ENCODE results near the gene MYLK3. TPM values are rescaled to one million over a fixed set of nuclear protein-coding genes. Genes with fewer than 3 reads are reported as not detected.

The MYLK3 gene
- total RNA-seq, 2 experiments from 2014 or later: 0.97 to 2.3 TPM

DNA sequence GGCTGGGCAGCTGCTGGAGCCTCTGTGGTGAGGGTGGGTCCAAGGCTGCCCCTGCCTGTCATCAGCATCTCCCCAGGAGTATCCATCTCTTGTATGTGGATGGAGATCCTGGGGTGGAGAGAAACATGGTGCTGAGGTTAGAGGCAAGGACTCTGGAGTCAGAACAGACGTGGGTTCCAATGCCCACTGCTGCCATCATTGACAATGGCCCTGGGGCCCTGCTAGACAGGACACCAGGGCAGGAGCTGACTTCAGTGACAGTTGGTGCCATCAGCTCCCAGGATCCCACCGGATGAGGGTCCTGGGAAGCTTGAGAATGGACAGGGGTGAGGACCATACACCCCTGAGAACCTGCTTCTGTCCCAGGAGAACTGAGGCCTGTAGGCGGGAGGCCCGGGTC lies 15.6 kb downstream of the MYLK3 start:
- TF ChIP-seq, protein P1, sequence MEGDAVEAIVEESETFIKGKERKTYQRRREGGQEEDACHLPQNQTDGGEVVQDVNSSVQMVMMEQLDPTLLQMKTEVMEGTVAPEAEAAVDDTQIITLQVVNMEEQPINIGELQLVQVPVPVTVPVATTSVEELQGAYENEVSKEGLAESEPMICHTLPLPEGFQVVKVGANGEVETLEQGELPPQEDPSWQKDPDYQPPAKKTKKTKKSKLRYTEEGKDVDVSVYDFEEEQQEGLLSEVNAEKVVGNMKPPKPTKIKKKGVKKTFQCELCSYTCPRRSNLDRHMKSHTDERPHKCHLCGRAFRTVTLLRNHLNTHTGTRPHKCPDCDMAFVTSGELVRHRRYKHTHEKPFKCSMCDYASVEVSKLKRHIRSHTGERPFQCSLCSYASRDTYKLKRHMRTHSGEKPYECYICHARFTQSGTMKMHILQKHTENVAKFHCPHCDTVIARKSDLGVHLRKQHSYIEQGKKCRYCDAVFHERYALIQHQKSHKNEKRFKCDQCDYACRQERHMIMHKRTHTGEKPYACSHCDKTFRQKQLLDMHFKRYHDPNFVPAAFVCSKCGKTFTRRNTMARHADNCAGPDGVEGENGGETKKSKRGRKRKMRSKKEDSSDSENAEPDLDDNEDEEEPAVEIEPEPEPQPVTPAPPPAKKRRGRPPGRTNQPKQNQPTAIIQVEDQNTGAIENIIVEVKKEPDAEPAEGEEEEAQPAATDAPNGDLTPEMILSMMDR (conservative IDR thresholded peaks at IDR 0.05; ENCODE audit: low read length): no peak
- no peak for TF ChIP-seq EZH2phosphoT487 (IDR thresholded peaks at IDR 0.05; ENCODE audit: borderline replicate concordance, low read depth, low read length)
- Histone ChIP-seq H2AFZ (ENCODE audit: low read length) (no peak overlapping the region), H3K4me1 (ENCODE audit: insufficient read depth, low read length, poor library complexity, severe bottlenecking) (no peaks in the 10 kb centered on the region), H3K9me3 (ENCODE audit: low read length) (no peaks in the 10 kb centered on the region), H4K20me1 (ENCODE audit: insufficient read depth, low read length) (no peaks in the 10 kb centered on the region), H3K4me3 (ENCODE audit: low read depth, low read length, poor library complexity, severe bottlenecking) (no peak overlapping the region), H3K36me3 (ENCODE audit: insufficient read depth, low read length) (no peaks in the 10 kb centered on the region), H3K4me2 (ENCODE audit: low read length) (no peak overlapping the region), H3K79me2 (ENCODE audit: insufficient read depth, low read depth, low read length) (no peaks in the 10 kb centered on the region), H3K9me2 (ENCODE audit: insufficient read depth, low read length) (no peaks in the 10 kb centered on the region), H3K27ac (ENCODE audit: low read depth, low read length, poor library complexity, severe bottlenecking) (no peak overlapping the region)
- BruUV-seq (replicated peaks): no TSS peak
- POLR2A ChIA-PET: no interaction called here
- no peak for DNase-seq (ENCODE audit: low spot score)
- intact Hi-C loops (cut with micrococcal nuclease; ENCODE audit: unreplicated experiment): no loop called here
- CTCF ChIA-PET (ENCODE audit: unreplicated experiment): no interaction called here

DNA sequence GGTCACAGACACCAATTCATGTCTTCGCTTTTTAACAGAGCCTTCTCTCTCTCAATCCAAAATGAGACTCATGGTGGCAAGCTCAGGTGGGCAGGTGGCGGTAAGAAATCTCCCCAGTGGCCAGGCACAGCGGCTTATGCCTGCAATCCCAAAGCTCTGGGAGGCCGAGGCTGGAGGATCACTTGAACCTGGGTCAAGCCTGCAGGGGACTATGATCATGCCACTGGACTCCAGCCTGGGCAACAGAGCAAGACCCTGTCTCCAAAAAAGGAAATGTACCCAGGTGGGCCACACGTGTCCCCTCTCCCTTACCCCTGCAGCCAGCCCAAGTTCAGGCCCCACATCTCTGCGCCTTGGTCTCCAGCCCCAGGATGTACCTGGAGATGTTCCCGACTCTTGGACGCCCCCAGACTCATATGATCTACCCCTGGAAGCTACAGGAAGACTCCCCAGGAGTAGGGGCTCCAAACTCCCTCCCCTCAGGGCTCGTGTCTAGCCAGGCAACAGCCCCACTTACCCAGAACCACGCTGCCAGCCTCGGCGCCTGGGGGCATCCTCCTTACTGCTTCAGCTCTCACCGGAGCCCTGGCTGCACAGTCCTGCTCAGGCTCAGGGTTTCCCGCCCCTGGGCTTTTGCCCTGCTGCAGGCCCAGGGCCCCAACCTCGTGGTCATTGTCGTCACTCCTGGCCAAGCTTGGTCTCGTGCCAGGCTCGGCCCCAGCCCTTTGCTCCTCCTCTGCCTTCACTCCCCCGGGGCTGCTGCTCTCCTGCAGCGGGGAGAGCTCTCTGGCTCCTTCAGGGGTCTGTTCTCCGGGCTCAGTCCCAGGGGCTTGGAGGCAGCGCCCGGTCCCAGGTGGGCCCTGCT lies 16.2 kb downstream of the MYLK3 start:
- Histone ChIP-seq H3K36me3 (ENCODE audit: insufficient read depth, low read length) (no peaks in the 10 kb centered on the region), H4K20me1 (ENCODE audit: insufficient read depth, low read length) (no peaks in the 10 kb centered on the region), H3K4me1 (ENCODE audit: insufficient read depth, low read length, poor library complexity, severe bottlenecking) (no peaks in the 10 kb centered on the region), H3K4me2 (ENCODE audit: low read length) (no peak overlapping the region), H3K27ac (ENCODE audit: low read depth, low read length, poor library complexity, severe bottlenecking) (no peak overlapping the region), H3K9me3 (ENCODE audit: low read length) (no peaks in the 10 kb centered on the region), H3K9me2 (ENCODE audit: insufficient read depth, low read length) (no peaks in the 10 kb centered on the region), H3K79me2 (ENCODE audit: insufficient read depth, low read depth, low read length) (no peaks in the 10 kb centered on the region), H3K4me3 (ENCODE audit: low read depth, low read length, poor library complexity, severe bottlenecking) (no peak overlapping the region), H2AFZ (ENCODE audit: low read length) (no peak overlapping the region)
- CTCF ChIA-PET (ENCODE audit: unreplicated experiment): no interaction called here
- TF ChIP-seq, protein P1 (conservative IDR thresholded peaks at IDR 0.05; ENCODE audit: low read length): no peak
- TF ChIP-seq EZH2phosphoT487 (IDR thresholded peaks at IDR 0.05; ENCODE audit: borderline replicate concordance, low read depth, low read length): no peak
- intact Hi-C loops (cut with micrococcal nuclease; ENCODE audit: unreplicated experiment): no loop called here
- no TSS peak for BruUV-seq (replicated peaks)
- POLR2A ChIA-PET: no interaction called here
- no peak for DNase-seq (ENCODE audit: low spot score)
